ENCODE data around the gene OGA. TPM values are rescaled to one million over a fixed set of nuclear protein-coding genes. Genes with fewer than 3 reads are reported as not detected.
A peak's percentile ranks its signal among the peaks of the same experiment; 100 is the strongest.

The OGA gene
- total RNA-seq, 1 donor from 2014 or later, result 102 TPM

- Mint-ChIP-seq H3K36me3 (ENCODE audit: low read depth) (peaks cover 57% of the 10 kb centered on the region), H3K9me3 (no peaks in the 10 kb centered on the region), H3K4me1 (peaks cover 49% of the 10 kb centered on the region), H3K27me3 (peaks cover 25% of the 10 kb centered on the region), H3K27ac (peak overlapping the region; percentile 49), H3K4me3 (peak overlapping the region; percentile 63)
- peak; percentile 93 for DNase-seq
- intact Hi-C loops (cut with micrococcal nuclease), result loop anchor here (1.0 to 10.0 kb wide), 7 partner anchors 74 to 569 kb away; partner anchors contain the start of genes BTRC, DPCD, FBXW4 and HPS6
These were observed 37.2 kb downstream of the OGA start for GRCh38 chr10:101780818-101781654.

DNA sequence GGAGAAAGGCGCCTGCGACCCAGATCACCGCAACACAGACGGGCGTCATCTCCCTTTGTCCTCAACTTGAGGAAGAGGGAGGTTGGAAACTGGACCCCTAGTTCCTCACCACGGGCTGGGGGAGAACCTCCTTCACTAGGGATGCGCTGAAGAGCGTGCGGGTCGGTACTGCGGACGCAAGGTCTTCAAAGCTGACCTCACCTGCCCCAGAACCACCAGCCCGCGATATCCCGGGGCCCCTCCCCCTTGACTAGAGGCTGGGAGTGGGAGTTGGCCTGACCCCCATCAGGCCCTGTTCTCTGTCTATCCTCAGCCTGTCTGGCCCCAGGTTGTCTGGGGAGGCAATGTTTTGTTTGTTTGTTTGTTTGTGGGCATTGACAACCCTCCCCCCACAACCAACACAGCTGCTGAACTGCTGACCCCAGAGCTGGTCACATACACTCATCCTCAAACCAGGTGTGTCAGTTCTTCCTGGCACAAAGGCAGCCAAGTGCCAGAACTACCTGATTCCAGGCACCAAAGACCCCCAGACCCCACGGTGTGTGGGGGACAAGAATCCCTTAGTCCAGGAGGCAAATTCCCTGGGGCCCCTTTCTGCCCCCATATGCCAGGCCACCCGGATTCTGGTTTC lies 37.9 kb downstream of the OGA start:
- intact Hi-C loops (cut with micrococcal nuclease), result loop anchor here (2.0 to 10.0 kb wide), 6 partner anchors 73 to 568 kb away; partner anchors contain the start of genes BTRC, DPCD, FBXW4 and HPS6
- Mint-ChIP-seq H3K27me3 (peaks cover 26% of the 10 kb centered on the region), H3K4me1 (peaks cover 45% of the 10 kb centered on the region), H3K36me3 (ENCODE audit: low read depth) (peaks cover 50% of the 10 kb centered on the region), H3K9me3 (no peaks in the 10 kb centered on the region), H3K4me3 (peak overlapping the region; percentile 79), H3K27ac (peak overlapping the region; percentile 8)
- peak; percentile 61 for DNase-seq

DNA sequence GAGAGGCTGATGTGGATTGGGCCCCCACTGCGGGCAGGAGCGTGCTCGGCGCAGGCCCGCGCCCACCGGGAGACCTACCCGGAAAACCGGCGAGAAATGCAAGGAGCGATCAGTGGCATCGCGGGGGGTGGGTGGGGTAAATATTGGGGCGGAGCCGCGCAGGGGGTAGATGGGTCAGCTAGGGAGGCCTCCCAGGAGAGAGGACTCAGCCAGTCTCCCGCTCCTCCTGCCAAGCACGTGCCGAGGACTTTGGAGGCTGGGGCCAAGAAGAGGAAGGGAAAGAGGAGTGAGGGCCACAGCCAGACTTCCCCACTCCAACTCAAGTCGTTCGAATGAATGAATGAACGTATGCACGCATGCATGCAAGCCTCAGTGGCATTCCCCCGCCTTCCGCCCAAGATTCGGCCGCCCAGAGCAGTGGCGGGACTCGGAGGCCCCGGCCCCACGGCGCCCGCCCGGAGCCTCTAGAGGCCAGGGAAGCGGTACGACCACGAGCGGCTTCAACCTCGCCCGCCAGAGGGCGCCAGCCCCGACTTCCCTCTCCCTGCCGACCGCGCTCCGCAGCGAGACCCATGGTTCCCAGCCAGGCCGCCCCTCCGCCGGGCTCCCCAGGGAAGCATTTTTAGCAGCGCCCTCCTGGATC lies 38.6 kb downstream of the OGA start:
- Mint-ChIP-seq H3K4me1 (peaks cover 42% of the 10 kb centered on the region), H3K9me3 (no peaks in the 10 kb centered on the region), H3K36me3 (ENCODE audit: low read depth) (peaks cover 43% of the 10 kb centered on the region), H3K4me3 (peak overlapping the region; percentile 79), H3K27me3 (peaks cover 31% of the 10 kb centered on the region), H3K27ac (no peak overlapping the region)
- intact Hi-C loops (cut with micrococcal nuclease), result loop anchor here (2.0 to 10.0 kb wide), 8 partner anchors 72 to 645 kb away; partner anchors contain the start of genes BTRC, DPCD, FBXW4 and HPS6
- DNase-seq, result peak; percentile 96

- DNase-seq, result peak; percentile 73
- Mint-ChIP-seq H3K27ac (no peak overlapping the region), H3K4me3 (peak overlapping the region; percentile 79), H3K4me1 (peaks cover 38% of the 10 kb centered on the region), H3K9me3 (no peaks in the 10 kb centered on the region), H3K27me3 (peaks cover 38% of the 10 kb centered on the region), H3K36me3 (ENCODE audit: low read depth) (peaks cover 41% of the 10 kb centered on the region)
- intact Hi-C loops (cut with micrococcal nuclease), result loop anchor here (10.0 kb wide), 2 partner anchors 614 to 644 kb away; partner anchors contain the start of gene TLX1
These were observed 39.3 kb downstream of the OGA start for GRCh38 chr10:101778781-101779543.

DNA sequence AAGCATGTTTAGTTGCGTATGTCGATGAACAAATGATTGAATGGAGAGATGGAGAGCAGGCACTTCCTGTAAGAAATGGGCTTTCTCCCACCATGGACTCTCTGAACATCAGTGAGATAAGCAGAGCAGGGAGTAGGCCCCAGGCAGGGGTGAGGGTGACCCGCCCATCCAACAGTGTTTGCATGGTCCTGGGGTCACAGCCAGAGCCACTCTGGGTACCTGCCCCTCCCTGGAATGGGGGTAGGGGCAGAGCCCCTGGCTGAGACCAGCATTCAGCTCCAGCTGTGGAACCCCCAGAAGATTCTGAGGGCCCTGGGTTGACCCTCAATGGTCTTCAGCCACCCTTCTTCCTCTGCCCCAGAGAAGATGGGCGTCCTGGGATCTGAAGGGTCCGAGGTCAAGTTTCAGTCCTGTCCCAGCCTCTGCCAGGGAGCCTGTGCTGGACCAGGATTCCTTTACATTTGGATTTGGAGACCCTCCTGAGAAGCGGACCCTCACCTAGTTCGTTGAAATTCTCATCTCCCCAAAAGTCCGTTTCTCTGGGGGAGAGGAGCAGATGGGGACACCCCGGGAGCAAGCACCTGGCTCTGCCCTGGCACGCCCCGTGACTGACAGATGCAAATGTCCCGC lies 40.0 kb downstream of the OGA start:
- no peak for DNase-seq
- Mint-ChIP-seq H3K36me3 (ENCODE audit: low read depth) (peaks cover 40% of the 10 kb centered on the region), H3K9me3 (no peaks in the 10 kb centered on the region), H3K4me1 (peaks cover 33% of the 10 kb centered on the region), H3K27me3 (peaks cover 45% of the 10 kb centered on the region), H3K4me3 (no peak overlapping the region), H3K27ac (no peak overlapping the region)
- intact Hi-C loops (cut with micrococcal nuclease), result loop anchor here (10.0 kb wide), 2 partner anchors 613 to 643 kb away; partner anchors contain the start of gene TLX1

DNA sequence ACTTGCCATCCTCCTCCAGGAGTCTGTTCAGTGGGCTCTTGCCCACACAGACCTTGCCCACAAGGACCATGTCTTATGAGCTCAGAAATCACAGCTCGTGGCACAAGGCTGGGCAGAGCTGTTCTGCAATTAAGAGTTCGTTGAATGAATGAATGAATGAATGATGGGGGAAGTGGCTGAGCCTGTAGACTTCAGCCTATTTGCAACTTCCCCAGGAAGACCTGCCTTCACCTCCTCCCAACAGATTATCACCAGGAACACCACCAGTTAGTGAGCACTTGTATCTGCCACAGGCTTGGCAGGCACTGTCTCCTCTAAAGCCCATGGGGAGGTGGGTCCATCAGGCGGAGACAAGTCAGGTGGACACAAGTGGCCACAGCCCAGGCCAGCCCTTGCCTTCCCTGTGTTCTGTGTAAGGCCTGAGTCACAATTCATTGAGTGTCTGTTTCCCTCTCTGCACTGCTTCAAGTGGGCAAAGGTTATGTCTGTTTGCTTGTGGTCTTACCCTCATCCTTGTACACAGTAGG lies 40.6 kb downstream of the OGA start:
- no peak overlapping the region for H3K4me3 Mint-ChIP-seq
- H3K27me3 Mint-ChIP-seq, result peaks cover 51% of the 10 kb centered on the region
- intact Hi-C loops (cut with micrococcal nuclease), result loop anchor here (10.0 kb wide), 2 partner anchors 613 to 643 kb away; partner anchors contain the start of gene TLX1

GRCh38 chr10:101776161-101776817 lies 42.0 kb downstream of the OGA start:
- H3K9me3 Mint-ChIP-seq, result no peaks in the 10 kb centered on the region
- H3K27ac Mint-ChIP-seq, result no peak overlapping the region
- no peak overlapping the region for H3K4me3 Mint-ChIP-seq
- H3K36me3 Mint-ChIP-seq (ENCODE audit: low read depth), result peaks cover 26% of the 10 kb centered on the region
- peaks cover 18% of the 10 kb centered on the region for H3K4me1 Mint-ChIP-seq
- H3K27me3 Mint-ChIP-seq, result peaks cover 65% of the 10 kb centered on the region
- no peak for DNase-seq
- intact Hi-C loops (cut with micrococcal nuclease), result loop anchor here (10.0 kb wide), 2 partner anchors 611 to 641 kb away; partner anchors contain the start of gene TLX1

More for the DNA sequence above, 40.6 kb downstream of the OGA start:
- DNase-seq, result no peak
- no peak overlapping the region for H3K27ac Mint-ChIP-seq
- H3K36me3 Mint-ChIP-seq (ENCODE audit: low read depth), result peaks cover 34% of the 10 kb centered on the region
- H3K4me1 Mint-ChIP-seq, result peaks cover 27% of the 10 kb centered on the region
- H3K9me3 Mint-ChIP-seq, result no peaks in the 10 kb centered on the region

GRCh38 chr10:101775273-101776160 lies 42.7 kb downstream of the OGA start, which contains the start of gene FGF8:
Gene FGF8, minus strand, starts transcription at chr10:101776114. Its CDS starts 214 bp downstream, at chr10:101775900.
- peaks cover 67% of the 10 kb centered on the region for H3K27me3 Mint-ChIP-seq
- no peaks in the 10 kb centered on the region for H3K9me3 Mint-ChIP-seq
- intact Hi-C loops (cut with micrococcal nuclease), result loop anchor here (10.0 kb wide), 2 partner anchors 611 to 641 kb away; partner anchors contain the start of gene TLX1
- no peak within 1 kb of the TSS for H3K27ac Mint-ChIP-seq
- H3K4me3 Mint-ChIP-seq, result peak within 1 kb of the TSS; percentile 59
- H3K4me1 Mint-ChIP-seq, result peaks cover 14% of the 10 kb centered on the region
- H3K36me3 Mint-ChIP-seq (ENCODE audit: low read depth), result peaks cover 22% of the 10 kb centered on the region
- no peak for DNase-seq

DNA sequence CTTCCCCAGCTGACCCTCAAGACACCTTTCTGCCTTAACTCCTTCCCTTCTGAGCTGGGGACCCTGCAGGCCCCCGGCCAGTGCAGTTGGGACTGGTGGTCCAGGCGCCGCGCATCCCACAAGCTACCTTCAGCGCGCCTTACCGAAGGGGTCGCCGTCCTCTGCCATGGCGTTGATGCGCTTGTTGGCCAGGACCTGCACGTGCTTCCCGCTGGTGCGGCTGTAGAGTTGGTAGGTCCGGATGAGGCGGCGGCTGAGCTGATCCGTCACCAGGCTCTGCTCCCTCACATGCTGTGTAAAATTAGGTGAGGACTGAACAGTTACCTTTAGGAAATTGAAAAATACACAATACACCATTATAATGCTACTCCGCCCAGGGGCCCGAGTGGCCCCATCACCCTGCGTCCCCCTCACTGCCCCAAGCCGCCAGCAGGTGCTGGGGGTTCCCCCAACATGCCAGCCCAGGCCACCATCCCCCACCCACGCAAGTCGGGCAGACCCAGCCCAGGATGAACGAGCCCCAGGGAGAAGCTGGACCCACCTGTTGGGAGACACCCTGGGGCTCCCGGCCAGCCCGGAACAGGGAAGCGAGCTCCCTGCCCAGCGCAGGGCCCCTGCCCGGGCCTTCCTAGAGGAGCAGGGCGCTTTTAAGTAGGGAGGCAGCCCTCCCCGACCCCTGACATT lies 43.5 kb downstream of the OGA start:
- H3K9me3 Mint-ChIP-seq, result no peaks in the 10 kb centered on the region
- peaks cover 17% of the 10 kb centered on the region for H3K36me3 Mint-ChIP-seq (ENCODE audit: low read depth)
- H3K27ac Mint-ChIP-seq, result no peak overlapping the region
- no peak for DNase-seq
- intact Hi-C loops (cut with micrococcal nuclease), result loop anchor here (10.0 kb wide), 2 partner anchors 610 to 640 kb away; partner anchors contain the start of gene TLX1
- H3K4me1 Mint-ChIP-seq, result peaks cover 12% of the 10 kb centered on the region
- H3K27me3 Mint-ChIP-seq, result peaks cover 69% of the 10 kb centered on the region
- no peak overlapping the region for H3K4me3 Mint-ChIP-seq

DNA sequence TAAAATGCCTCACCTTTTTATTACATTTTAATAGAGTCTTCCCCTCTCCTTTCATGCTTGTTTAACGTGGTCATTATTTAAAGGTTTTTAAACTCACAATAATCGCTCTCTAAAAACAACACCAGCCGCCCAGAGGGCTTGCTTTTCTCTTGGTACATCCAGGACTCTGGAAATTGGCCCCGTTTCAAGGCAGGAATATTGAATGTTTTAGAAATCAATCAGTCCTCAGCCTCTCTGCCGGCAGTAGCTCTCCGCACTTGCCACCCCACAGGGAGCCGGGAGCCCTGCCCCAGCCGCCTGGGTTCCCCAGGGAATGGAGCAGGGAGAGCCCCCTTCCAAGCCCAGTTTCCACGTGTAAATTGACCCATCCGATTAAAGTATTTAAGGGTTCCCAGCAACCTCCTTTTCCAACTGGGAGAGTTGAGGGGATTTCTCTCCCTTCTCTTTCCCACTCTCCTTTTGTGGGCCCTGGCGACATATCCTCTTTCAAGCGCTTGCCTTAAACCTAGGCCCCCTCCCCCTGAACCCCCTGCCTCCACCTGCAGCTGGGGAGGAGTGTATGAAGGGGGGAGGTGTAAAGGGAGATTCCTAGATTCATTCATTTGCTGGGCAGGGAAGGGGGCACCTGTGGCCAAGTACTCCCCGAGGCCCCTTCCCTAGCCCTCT lies 44.2 kb downstream of the OGA start:
- intact Hi-C loops (cut with micrococcal nuclease), result loop anchor here (10.0 kb wide), 2 partner anchors 609 to 639 kb away; partner anchors contain the start of gene TLX1
- Mint-ChIP-seq H3K4me3 (no peak overlapping the region), H3K27me3 (peaks cover 65% of the 10 kb centered on the region), H3K27ac (no peak overlapping the region), H3K9me3 (no peaks in the 10 kb centered on the region), H3K36me3 (ENCODE audit: low read depth) (peaks cover 14% of the 10 kb centered on the region), H3K4me1 (peaks cover 7% of the 10 kb centered on the region)
- no peak for DNase-seq
